HG03469 (cell line): ENCODE measurements around the gene RNF213.
"Not testable (repeated sequence)": the region's sequence is repeated elsewhere in the genome, so short reads cannot be mapped to it uniquely, and the experiment has no call there.

Experiments
- ATAC-seq: cut with Tn5 transposase; IDR thresholded peaks from one replicate; pipeline ENCODE4 v1.9.1; 2021; ENCODE audit warnings: mild to moderate bottlenecking, moderate library complexity, moderate number of reproducible peaks; ENCODE audit not compliant: unreplicated experiment

Gene RNF213

DNA sequence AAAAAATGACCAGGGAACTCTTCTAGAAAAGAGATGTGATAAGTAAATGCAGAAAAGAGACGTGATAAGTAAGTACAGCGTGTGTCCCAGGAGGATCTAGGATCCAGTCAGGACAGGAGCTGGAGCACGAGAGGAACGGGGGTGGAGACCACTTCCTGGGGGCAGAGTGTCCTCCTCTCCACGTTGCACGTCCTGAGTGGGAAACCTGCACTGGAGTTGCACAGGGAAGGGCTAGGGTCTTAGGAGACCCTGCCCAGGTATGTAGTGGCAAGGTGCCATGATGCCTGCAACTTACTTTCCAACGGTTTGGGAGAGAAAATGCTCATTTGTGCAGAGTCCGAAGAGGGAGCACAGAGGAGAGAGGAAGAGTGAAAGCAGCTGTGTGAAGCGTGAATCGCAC lies 55.8 kb downstream of the RNF213 start:
- no peak for ATAC-seq

DNA sequence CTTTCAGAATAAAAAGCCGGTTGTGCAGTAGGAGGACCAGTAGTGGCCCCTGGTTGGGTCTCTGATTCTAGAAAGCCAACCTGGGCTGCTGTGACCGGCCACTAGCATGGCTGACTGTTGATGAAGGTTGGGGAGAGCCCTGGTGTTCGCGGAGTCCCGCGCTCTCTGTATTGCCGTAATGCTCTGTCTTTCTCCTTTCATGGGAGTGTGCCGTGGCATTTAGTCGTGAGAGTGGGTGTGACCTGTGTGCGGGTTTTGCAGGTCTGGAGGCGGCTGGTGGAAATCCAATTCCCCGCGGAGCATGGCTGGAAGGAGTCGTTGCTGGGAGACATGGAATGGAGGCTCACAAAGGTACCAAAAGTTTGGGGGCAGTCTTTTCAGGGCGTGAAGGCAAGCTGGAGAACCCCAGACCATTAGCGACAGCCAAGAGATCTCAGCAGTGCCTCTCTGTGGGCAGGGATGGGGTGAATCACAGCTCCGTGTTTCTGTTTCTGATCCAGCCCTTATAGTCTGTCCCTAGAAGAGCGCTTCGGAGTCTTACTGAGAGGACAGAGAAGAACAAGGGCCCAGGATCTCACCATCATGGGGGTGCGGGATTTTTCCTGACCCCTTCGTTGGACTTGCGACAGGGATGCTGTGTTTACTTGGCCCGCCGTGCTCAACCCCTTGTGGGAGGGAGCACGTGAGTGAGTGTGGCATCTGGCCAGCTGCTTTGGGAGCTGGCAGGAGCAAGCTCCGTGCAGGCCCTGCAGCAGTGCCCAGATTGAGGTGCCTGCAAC lies 56.5 kb downstream of the RNF213 start:
- ATAC-seq: no peak

DNA sequence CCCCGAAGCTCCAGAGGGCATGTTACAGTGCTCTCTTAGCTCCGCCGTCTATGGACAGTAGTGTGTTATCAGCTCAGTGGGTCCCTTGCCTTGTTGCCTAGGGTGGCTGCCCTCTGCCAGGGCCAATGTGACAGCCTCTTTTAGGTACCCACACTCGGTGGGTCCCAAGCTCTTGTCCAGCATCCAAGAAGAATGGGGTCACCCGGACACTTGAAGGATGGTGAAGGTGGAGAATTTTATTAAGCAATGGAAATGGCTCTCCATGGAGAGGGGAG lies 57.0 kb downstream of the RNF213 start:
- no peak for ATAC-seq

DNA sequence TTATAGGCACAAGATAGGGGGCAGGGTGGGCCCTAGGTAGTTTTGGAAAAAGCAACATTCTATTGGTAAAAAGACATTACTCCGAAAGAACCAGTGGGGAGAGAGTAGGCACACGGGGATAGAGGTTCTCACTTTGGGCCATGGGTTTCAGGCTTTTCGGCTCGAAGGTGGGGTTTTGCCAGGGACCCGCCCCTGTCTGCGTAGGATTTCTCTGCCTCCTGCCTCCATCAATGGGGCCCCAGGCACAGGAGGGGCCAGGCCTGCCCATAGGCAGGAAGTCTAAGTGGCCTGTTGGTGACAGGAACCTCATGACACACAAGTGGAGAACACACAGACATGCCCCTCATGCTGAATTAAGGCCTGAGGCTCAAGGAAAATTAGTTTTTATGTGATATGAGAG lies 57.5 kb downstream of the RNF213 start:
- ATAC-seq: no peak

DNA sequence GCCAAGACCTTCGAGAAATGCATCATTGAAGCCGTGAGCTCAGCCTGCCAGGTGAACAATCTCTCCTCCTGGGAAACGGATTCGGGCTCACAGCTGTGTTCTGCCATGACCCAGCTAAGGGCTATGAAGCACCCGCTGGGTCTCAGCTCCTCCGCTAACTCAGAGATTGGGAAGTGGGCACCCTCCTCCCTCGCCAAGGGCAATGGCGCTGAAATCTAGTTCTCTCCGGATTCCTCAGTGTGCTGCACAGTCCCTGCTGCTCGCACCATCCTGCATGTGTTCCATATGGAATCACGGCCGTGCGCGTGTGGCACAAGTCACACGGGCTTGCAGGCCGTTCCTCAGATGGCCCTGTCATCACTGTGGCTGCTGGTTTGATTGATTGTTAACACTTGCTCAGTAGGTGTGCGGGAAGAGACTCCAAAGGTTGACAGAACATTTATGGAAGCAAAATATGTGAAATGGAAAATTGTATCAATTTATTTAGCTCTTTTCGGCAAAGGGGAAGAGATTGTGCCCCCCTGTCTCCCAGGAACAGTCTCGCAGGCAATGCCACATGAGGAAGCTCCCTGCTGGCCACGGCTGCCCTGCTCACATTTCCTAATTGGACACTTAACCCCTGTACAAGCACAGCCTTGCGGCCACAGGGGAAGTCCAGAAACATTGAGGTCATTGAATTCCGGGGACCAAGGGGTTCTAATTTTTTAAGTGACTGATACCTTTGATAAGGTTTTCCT lies 58.8 kb downstream of the RNF213 start:
- no peak for ATAC-seq

DNA sequence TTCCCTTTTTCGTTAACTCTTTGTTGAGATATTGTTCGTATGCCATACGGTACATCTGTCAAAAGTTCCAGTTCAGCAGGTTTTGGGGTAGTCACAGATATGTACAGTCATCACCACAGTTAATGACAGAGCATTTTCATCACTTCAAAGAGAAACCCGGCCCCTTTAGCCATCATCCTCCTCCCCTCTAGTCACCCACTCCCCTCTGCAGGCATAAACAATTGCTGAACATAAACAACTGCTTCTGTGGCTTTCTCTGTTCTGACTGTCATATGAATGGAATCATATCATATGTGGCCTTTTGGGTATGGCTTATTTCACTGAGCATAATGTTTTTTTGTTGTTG lies 59.3 kb downstream of the RNF213 start:
- no peak for ATAC-seq

DNA sequence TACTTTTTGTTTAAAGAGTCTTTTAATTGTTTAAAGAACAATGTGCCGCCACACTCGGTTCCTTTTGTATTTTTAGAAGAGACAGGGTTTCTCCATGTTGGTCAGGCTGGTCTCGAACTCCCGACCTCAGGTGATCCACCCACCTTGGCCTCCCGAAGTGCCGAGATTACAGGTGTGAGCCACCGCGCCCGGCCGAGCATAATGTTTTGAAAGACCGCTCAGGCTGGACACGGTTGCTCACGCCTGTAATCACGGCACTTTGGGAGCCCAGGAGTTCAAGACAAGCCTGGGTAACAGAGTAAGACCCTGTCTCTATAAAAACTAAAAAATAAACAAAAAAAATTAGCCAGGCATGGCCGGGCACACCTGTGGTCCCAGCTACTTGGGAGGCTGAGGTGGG lies 59.8 kb downstream of the RNF213 start:
- no peak for ATAC-seq

DNA sequence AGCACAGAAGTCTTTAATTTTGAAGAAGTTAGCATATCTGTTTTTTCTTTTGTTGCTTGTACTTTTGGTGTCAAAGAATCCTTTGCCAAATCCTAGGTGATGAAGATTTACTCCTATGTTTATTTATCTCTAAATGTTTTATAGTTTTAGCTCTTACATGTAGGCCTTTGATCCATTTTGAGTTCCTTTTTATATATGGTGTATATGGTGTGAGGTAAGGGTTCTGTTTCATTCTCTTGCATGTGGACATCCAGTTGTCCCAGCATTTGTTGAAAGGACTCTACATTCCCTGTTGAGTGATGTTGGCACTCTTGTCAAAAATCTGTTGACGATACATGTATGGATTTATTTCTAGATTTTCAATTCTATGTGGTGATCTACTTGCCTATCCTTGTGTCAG lies 62.2 kb downstream of the RNF213 start:
- no peak for ATAC-seq

DNA sequence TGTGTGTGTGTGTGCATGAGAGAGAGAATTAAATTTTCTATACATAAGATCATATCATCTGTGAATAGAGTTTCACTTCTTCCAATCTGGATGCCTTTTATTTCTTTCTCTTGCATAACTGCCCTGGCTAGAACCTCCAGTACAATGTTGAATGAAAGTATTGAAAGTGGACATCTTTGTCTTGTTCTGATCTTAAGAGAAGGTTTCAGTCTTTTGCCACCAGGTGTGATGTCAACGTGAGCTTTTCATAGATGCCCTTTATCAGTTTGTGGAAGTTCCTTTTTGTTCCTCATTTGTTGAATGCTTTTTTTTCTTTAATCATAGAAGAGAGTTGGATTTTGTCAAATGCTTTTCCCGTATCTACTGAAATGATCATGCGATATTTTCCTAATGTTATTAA lies 63.3 kb downstream of the RNF213 start:
- no peak for ATAC-seq

DNA sequence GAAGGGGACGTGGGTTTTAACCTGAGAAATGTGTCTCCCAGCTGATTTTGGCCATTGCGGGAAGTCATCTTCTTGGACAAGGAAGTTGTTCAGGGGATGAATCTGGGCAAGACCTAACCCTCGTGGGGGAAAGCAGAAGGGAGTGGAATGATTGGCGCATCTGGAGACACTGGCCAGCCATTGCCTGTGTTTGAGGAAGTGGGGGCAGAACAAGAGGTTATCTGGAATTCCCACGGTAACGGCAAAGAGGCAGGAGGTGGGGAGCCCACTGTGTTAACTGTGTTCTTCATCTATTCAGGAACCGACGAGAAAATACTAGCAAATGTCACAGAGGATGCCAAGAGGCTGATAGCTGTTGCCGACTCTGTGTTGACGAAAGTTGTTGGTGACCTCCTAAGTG lies 66.9 kb downstream of the RNF213 start:
- no peak for ATAC-seq

DNA sequence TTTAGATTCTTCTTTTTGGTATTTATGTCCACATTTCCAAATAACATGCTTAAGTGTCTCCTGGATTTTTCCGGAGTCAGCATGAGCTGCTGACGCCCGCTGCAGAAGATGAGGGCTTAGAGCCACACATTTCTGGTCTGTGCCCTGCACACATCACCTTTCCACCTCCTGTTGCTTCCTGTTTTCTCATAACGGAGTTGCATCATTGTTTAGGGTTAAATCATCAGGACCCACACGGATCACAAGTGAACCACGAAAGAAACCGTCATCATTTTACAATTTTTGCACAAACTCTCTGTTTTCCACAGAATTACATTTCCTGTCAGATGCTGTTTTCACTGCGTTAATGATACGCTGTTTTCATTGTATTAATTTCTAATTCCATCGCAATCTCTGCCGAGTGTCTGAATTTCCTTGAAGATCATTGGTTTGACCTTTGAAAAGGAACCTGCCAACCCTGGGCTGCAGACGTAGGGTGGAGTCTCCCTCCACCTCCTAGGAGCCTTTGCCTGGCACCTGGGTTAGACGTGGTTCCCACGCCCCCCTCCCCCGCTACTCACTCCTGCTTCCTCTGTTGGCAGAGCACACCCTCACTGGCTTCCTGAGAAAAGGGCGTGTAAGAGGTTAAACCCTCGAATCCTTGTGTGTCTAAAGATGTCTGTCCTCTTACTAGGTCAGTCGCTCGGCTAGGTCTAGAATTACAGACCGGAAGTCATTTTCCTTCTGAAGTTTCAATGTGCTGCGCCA lies 68.2 kb downstream of the RNF213 start:
- no peak for ATAC-seq

DNA sequence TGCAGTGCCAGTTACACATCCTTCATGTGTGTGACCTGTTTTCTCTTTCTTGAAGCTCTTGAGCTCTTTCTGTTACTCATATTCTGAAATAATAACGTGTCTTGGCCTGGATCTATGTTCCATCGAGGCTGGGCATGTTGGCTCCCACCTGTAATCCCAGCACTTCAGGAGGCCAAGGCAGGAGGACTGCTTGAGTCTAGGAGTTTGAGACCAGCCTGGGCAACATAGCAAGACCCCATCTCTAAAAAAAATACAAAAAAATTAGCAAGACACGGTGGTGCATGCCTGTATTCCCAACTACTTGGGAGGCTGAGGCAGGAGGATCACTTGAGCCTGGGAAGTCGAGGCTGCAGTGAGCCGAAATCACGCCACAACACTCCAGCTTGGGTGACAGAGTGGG lies 68.8 kb downstream of the RNF213 start:
- ATAC-seq: not testable (repeated sequence)

DNA sequence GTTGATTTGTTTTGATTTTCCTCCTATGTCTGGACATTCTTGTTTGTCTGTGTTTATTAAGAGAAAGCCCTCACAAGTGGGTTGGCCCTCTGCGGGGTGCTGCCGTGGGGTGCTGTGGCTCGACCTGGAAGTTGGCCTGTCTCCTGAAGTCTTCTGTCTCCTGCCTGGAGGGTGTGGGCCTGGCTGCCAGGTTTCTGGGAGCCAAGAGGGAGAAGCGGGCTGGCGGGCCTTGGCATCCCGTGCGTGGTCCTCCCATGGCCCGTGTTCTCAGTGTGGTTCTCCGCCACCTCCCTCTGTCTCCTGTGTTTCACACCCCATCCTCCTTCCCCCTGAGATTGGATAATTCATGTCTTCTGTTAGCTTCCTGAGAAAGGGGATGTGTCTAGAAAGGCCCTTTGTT lies 69.6 kb downstream of the RNF213 start:
- ATAC-seq: no peak

DNA sequence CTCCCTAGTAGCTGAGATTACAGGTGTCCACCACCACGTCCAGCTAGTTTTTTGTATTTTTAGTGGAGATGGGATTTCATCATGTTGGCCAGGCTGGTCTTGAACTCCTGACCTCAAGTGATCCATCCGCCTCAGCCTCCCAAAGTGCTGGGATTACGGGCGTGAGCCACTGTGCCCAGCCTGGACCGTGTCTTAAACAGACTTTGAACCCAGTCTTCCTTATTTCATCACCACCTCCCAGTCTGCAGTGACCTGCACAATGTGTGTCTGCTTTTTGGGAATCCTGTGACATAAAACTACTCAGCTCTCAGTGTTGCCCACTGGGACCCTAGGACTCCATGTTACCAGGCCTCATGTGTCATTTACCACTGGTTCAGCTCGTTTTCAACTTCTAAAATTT lies 70.3 kb downstream of the RNF213 start:
- not testable (repeated sequence) for ATAC-seq

DNA sequence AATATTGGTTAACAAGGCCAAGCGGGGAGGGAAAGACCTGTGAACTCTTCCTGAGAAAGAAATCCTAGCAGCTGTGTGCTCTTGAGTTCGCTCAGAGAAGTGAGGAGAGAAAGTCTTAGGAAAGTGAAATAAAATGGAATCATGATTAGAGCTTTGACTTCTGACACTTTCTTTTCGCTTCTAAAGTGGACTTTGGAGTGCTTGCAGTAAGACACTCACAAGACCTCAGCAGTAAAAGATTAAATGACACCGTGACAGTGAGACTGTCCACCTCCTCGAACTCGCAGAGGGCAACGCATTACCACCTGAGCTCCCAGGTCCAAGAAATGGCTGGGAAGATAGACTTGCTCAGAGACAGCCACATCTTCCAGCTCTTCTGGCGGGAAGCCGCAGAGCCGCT lies 71.2 kb downstream of the RNF213 start:
- ATAC-seq: no peak

DNA sequence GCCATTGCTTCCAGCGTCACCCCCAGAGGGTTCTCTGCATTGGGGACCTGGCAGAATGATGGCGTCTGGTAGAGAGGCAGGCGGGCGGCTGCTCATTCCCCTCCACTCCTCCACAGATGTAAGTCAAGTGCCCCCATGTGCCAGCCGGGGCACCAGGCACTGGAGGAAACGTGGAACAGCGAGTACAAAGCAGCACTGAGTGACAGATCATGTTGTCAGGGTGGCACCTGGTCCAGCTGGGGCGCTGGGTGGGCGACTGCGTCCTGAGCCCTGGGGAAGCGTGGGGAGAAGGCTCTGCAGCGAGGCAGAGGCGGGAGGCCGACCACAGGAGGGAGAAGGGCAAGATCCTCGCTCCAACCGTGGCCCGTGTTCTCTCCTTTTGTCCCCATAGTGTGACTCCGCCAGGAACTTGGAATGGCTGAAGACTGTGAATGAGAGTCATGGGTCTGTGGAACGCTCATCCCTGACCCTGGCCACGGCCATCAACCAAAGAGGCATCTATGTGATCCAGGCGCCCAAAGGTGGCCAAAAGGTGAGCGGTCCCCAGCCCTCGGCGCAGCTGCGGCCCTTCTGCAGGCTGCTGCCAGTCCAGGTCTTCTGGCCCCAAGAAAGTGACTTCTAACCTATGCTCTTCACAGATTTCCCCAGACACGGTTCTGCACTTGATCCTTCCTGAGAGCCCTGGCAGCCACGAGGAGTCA lies 76.7 kb downstream of the RNF213 start:
- ATAC-seq: no peak

DNA sequence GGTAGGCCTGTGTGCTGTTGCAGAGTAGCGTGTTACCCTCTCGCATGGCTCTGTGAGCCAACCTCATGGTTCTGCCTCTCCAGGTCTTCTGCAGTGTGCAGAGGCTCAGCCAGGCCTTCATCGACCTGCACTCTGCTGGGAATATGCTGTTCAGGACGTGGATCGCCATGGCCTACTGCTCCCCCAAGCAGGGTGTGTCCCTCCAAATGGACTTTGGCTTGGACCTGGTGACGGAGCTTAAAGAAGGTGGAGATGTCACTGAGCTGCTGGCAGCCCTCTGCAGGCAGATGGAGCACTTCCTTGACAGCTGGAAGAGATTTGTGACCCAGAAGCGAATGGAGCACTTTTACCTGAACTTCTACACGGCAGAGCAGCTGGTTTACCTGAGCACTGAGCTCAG lies 78.5 kb downstream of the RNF213 start:
- no peak for ATAC-seq

DNA sequence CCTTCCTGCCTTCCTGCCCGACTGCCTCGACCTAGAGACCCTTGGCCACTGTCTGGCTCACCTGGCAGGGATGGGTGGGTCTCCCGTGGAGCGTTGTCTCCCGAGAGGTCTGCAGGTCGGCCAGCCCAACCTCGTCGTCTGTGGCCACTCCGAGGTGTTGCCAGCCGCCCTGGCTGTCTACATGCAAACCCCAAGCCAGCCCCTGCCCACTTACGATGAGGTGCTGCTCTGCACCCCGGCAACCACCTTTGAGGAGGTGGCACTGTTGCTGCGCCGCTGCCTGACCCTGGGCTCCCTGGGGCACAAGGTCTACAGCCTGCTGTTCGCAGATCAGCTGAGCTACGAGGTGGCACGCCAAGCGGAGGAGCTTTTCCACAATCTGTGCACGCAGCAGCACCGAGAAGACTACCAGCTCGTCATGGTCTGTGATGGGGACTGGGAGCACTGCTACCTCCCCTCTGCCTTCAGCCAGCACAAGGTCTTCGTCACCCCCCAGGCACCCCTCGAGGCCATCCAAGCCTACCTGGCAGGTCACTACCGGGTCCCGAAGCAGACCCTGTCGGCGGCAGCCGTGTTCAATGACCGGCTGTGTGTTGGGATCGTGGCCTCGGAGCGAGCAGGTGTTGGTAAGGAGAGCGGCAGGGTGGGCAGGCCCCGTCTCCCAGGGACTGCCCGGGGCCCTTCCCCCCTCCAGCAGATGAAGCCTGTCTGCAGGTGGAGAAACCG lies 79.2 kb downstream of the RNF213 start:
- ATAC-seq: no peak

DNA sequence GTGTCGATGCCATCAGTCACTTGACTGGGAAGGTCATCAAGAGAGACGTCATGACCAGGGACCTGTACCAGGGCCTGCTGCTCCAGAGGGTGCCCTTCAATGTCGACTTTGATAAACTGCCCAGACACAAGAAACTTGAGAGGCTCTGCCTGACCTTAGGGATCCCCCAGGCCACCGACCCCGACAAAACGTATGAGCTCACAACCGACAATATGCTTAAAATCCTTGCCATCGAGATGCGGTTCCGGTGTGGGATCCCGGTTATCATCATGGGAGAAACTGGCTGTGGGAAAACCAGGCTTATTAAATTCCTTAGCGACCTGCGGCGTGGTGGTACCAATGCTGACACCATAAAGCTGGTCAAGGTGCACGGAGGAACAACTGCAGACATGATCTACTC lies 84.7 kb downstream of the RNF213 start:
- no peak for ATAC-seq

DNA sequence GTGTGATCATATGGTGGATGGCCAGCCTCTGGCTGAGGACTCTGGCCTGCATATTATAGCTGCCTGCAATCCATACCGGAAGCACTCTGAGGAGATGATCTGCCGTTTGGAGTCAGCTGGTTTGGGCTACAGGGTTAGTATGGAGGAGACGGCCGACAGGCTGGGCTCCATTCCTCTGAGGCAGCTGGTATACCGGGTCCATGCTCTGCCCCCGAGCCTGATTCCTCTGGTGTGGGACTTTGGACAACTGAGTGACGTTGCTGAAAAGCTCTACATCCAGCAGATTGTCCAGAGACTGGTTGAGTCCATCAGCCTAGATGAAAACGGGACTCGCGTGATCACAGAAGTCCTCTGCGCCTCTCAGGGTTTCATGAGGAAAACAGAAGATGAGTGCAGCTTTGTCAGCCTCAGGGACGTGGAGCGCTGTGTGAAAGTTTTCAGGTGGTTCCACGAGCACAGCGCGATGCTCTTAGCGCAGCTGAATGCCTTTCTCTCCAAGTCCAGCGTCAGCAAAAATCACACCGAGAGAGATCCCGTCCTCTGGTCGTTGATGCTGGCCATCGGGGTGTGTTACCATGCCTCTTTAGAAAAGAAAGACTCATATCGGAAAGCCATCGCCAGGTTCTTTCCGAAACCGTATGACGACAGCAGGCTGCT lies 85.3 kb downstream of the RNF213 start:
- no peak for ATAC-seq
